Hindlimb muscle (tissue), 1 donor: ENCODE data around the gene ZAP70. TPM values are rescaled to one million over a fixed set of nuclear protein-coding genes. Genes with fewer than 3 reads are reported as not detected.

ENCODE experiments used
- DNase-seq: peaks from one replicate; pipeline ENCODE4 v3.0.0-alpha.2; 2013
- polyA plus RNA-seq: library from polyadenylated mRNA; unstranded; fragments of 120-200 nt; gene quantifications from one replicate; pipeline ENCODE4 v1.2.1, GENCODE V29; 2013; ENCODE audit not compliant: insufficient read length

Gene ZAP70
- polyA plus RNA-seq, 1 donor = 3.6 TPM

DNA sequence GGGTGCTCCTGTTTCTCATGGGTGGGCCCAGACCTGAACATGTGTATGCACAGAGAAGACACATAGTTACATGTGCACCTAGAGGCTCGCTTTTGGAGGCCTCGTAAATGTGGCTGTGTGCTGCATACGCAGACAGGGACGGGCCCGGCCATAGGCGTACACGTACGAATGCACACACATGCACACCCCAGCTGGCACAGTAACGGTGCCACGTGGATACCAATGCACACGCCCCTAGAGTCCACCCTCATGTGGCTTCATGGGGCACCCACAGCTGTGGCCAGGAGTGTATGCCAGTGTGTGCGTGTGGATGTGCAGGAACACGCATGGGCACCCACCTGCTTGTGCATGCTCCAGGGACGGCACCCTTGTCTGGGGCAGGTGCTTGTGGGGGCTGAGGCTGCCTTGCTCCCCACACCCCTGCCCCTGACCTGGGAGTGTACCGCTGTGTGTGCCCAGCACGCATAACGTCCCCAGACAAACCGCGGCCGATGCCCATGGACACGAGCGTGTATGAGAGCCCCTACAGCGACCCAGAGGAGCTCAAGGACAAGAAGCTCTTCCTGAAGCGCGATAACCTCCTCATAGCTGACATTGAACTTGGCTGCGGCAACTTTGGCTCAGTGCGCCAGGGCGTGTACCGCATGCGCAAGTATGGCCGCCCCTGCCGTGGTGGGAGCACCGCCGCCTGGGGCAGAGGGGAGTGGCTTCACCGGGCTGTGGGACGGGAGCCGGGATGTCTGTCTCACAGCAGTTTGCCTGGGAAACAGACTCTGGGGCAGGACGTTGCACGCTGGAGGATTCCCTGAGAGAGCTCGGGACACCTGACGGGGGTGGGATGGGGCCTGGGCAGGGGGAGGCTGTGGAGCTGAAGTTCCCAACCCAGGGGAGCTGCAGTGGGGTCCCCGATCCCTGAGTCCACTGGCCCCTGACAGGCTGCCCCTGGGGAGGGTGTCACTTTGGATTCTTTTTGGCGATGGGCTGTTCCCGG lies 21.0 kb downstream of the ZAP70 start:
- DNase-seq = no peak

DNA sequence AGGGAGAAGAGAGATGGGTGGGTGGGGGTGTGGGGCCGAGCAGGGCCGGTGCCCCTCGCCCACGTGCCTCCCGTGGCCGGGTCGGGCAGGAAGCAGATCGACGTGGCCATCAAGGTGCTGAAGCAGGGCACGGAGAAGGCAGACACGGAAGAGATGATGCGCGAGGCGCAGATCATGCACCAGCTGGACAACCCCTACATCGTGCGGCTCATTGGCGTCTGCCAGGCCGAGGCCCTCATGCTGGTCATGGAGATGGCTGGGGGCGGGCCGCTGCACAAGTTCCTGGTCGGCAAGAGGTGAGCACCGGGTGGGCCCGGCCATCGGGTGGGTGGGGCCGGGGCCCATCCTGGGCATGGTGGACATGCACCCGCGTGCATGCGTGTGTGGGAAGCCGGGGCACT lies 21.8 kb downstream of the ZAP70 start:
- DNase-seq = no peak

- DNase-seq = no peak
Observed at GRCh38 chr2:97736185-97736584, 22.8 kb downstream of the ZAP70 start.

GRCh38 chr2:97736608-97737330 lies 23.4 kb downstream of the ZAP70 start:
- no peak for DNase-seq

- DNase-seq = no peak
Observed at GRCh38 chr2:97737421-97738178, 24.2 kb downstream of the ZAP70 start.

- no peak for DNase-seq
Observed at GRCh38 chr2:97738179-97739019, 25.0 kb downstream of the ZAP70 start.

- DNase-seq = no peak
Observed at GRCh38 chr2:97739020-97739892, 25.9 kb downstream of the ZAP70 start.

- no peak for DNase-seq
Observed at GRCh38 chr2:97739893-97740245, 26.5 kb downstream of the ZAP70 start.

DNA sequence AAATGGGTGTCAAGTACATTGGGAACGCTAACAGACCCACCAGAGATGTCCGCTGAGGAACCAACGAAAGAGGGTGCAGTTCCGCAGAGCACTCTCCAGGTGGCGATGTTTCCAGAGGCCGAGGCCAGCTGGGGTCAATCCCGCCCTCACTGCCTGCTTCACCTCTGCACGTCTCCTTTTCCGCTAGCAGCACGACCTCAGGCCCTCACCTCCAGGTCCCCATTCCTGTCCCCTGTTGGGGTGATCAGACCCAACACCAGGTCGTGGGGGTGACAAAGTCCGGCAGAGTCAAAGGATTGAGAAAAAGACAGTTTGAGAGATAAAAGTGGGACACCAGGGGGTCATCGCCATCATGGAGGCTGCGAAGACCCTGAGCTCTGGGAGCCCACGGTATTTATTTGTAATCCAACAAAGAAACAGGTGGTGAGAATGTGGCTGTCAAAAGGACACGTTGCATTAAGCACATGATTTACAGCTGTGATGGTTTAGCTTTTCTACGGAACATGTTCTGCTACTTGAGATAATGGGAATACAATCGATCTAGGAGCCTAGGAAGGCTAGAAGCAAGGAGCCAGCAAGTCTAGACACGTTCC lies 27.3 kb downstream of the ZAP70 start:
- no peak for DNase-seq

DNA sequence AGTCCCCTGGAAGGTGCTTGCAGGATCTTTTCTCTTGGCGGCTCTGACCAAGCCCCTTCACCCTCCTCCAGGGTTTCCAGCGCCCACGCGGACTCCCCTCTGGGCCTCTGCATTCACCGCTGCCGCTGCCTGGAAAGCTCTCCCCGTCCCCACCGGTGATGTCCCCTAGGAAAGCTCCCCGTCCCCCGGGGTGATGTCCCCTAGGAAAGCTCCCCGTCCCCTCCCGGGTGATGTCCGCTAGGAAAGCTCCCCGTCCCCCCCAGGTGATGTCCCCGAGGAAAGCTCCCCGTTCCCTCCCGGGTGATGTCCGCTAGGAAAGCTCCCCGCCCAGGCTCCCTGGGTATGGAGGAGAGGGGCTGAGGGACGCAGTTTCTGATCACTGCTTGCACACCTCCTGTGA lies 27.9 kb downstream of the ZAP70 start:
- no peak for DNase-seq

DNA sequence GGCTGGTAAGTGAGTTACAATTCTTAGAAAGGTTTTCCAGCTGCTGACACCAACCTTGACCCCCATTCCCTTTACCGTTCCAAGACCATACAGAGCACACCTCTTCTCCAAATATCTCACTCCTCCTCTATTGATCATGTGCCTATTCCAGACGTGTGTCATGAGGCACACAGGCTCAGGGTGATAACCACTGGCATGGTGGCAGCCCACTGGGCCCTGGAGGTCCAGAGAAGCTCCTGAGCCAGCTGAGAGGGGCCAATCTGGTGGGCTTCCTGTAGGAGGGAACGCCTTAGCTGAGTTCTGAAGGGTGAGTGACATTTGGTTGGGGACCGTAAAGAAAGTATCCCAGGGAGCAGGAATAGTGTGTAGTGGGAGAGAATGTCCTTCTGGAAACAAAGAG lies 28.3 kb downstream of the ZAP70 start:
- DNase-seq = no peak

- no peak for DNase-seq
Observed at GRCh38 chr2:97742381-97742847, 29.0 kb downstream of the ZAP70 start.

DNA sequence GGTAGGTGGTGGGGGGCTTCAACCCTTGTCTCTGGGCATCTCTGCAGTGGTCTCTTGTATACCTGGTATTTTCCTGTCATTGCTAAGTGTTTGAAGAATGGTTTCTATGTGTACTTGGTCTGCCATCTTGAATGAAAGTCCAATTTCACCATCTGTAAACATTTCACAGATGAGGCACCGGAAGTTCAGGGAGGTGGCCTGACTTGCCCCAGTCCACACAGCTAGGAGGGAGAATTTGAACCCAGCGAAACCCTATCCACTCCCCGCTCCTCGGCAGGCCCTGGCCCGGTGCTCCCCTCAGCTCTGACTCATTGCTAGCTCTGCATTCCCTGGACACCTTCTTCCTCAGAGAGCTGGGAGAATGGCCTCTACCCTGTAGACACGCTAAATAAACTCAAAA lies 30.5 kb downstream of the ZAP70 start:
- DNase-seq = no peak

- no peak for DNase-seq
Observed at GRCh38 chr2:97745474-97746174, 32.2 kb downstream of the ZAP70 start.

DNA sequence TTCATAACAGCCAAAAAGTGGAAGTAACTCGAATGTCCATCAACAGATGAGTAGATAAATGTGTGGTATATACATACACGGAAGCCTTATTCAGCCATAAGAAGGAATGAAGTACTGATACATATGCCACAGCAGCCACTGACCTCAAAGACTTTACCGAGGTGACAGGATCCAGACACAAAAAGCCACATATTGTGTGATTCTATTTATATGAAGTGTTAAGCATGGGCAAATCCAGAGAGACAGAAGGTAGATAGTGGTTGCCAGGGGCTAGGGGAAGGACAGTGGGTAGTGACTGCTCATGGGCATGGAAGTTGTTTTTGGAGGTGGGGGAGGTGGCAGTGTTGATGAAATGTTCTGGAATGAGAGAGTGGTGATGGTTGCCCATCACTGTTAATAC lies 33.9 kb downstream of the ZAP70 start:
- DNase-seq = no peak

DNA sequence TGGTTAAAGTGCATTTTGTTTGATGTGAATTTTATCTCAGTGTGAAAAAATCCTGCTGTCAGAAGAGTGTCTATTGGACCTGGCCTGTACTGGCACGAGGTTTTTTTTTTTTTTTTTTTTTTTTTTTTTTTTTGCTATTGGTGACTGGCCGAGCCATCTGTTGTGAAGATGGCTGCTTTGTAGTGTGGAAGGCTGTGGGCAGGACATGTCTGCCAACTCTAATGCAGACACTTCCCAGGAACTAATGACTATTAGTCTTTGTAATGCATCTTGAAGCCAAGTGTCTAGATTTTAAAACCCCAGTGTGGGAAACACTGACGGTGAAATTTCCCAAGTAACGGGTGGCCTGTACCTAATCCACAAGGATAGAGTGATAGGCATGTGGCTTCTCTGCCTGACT lies 34.3 kb downstream of the ZAP70 start:
- DNase-seq = no peak

DNA sequence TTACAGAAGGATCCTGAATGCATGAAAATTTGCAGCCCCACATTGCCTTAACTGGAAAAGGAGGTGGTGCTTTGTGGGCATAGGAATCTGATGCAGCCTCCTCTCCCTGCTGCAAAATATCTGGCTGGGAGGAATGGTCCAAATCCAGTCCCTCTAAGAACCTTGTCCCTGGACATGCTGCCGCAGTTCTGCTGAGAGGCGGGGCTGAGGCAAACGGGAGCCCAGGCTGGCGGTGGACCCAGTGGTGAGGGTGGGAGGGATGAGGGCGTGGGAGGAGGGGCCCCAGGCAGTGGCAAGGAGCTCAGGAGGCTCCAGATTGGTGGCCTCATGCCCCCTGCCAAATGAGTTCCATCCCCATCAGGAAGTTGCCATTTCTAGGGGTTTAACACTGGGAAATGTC lies 36.2 kb downstream of the ZAP70 start:
- DNase-seq = no peak

- no peak for DNase-seq
Observed at GRCh38 chr2:97750017-97750416, 36.6 kb downstream of the ZAP70 start.

GRCh38 chr2:97751752-97752151 lies 38.4 kb downstream of the ZAP70 start:
- DNase-seq = no peak
